ENCODE data around the gene DDT.
"Not testable (repeated sequence)": the region's sequence is repeated elsewhere in the genome, so short reads cannot be mapped to it uniquely, and the experiment has no call there.

DNA sequence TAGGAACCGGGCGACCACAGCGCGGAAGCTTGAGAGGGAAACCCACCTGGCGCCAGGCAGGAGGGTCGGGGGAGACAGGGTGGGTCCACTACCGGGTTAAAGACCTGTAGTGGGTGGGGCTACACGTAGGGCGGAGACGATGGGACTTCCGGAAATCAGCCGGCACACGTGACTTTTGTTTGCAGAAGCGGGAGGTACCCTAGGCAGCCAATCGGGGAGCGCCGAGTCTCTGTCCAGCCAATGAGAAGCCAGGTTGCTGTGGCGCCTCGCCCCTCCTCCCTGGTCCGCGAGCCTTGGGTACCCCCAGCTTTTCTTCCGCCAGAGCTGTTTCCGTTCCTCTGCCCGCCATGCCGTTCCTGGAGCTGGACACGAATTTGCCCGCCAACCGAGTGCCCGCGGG, 7.7 kb downstream of the DDT start, which contains the start of gene DDTL:
- not testable (repeated sequence) for TF ChIP-seq EZH2phosphoT487 (IDR thresholded peaks at IDR 0.05; ENCODE audit: borderline replicate concordance, low read length); CTCF (IDR thresholded peaks at IDR 0.05; ENCODE audit: low read depth, low read length, poor library complexity, severe bottlenecking)
